Neural cell (in vitro differentiated cells): ENCODE measurements around the gene CXCR5. TPM values are rescaled to one million over a fixed set of nuclear protein-coding genes. Genes with fewer than 3 reads are reported as not detected.

Experiments
- H2AFZ ChIP-seq: fragments of 200-600, 300-800 bp; sonication (generic), shearing (Covaris generic); 2 replicates; pipeline ENCODE4 v1.6.0; 2014; ENCODE audit warnings: low read depth, mild to moderate bottlenecking, antibody characterized with exemption, low read length, moderate library complexity
- H3F3A ChIP-seq: fragments of 200-600 bp; shearing (Covaris generic); 2 replicates; pipeline ENCODE4 v1.6.1; 2016; ENCODE audit warnings: mild to moderate bottlenecking, moderate library complexity, mixed read lengths, antibody characterized with exemption, low read length; ENCODE audit not compliant: insufficient read depth, poor library complexity, severe bottlenecking
- H3K27ac ChIP-seq: fragments of 200-600, 300-800 bp; sonication (generic), shearing (Covaris generic); 2 replicates; pipeline ENCODE4 v1.5.1; 2014; ENCODE audit warnings: mild to moderate bottlenecking, low read length, moderate library complexity
- H3K27me3 ChIP-seq: fragments of 300-800, 200-600 bp; sonication (generic), shearing (Covaris generic); 2 replicates; pipeline ENCODE4 v1.6.0; 2014; ENCODE audit warnings: mild to moderate bottlenecking, low read depth, low read length, moderate library complexity; ENCODE audit not compliant: insufficient read depth
- H3K36me3 ChIP-seq: fragments of 300-800, 200-600 bp; sonication (generic), shearing (Covaris generic); 2 replicates; pipeline ENCODE4 v1.5.1; 2014; ENCODE audit warnings: mild to moderate bottlenecking, antibody characterized with exemption, low read length, moderate library complexity; ENCODE audit not compliant: insufficient read depth
- H3K4me2 ChIP-seq: fragments of 300-800, 200-600 bp; sonication (generic), shearing (Covaris generic); 2 replicates; pipeline ENCODE4 v1.6.0; 2014; ENCODE audit warnings: mild to moderate bottlenecking, low read length
- H3K4me3 ChIP-seq: fragments of 300-800, 200-600 bp; sonication (generic), shearing (Covaris generic); 2 replicates; pipeline ENCODE4 v1.5.1; 2014; ENCODE audit warnings: mild to moderate bottlenecking, low read length, moderate library complexity
- H3K79me2 ChIP-seq: fragments of 200-600 bp; shearing (Covaris generic); replicated peaks from 2 replicates; pipeline ENCODE4 v1.6.0; 2014; ENCODE audit warnings: mild to moderate bottlenecking, low read length, moderate library complexity; ENCODE audit not compliant: insufficient read depth
- H3K9ac ChIP-seq: fragments of 300-800, 200-600 bp; sonication (generic), shearing (Covaris generic); 2 replicates; pipeline ENCODE4 v1.6.1; 2016; ENCODE audit warnings: mild to moderate bottlenecking, low read length, mixed read lengths
- H3K9me2 ChIP-seq: fragments of 200-600 bp; shearing (Covaris generic); 2 replicates; pipeline ENCODE4 v1.6.1; 2016; ENCODE audit warnings: mild to moderate bottlenecking, low read length, mixed read lengths; ENCODE audit not compliant: insufficient read depth
- H3K9me3 ChIP-seq: fragments of 200-600, 300-800 bp; sonication (generic), shearing (Covaris generic); 2 replicates; pipeline ENCODE4 v1.6.1; 2016; ENCODE audit warnings: mild to moderate bottlenecking, mixed run types, low read length, moderate library complexity, mixed read lengths
- H4K20me1 ChIP-seq: fragments of 200-600 bp; shearing (Covaris generic); 2 replicates; pipeline ENCODE4 v1.6.1; 2016; ENCODE audit warnings: mild to moderate bottlenecking, mixed run types; ENCODE audit not compliant: insufficient read depth
- EP300 ChIP-seq: fragments of 450-650 bp; conservative IDR thresholded peaks from 2 replicates; pipeline ENCODE4 v1.6.1; 2014; ENCODE audit warnings: antibody characterized with exemption, mild to moderate bottlenecking, moderate library complexity; ENCODE audit not compliant: poor library complexity, severe bottlenecking
- EZH2 ChIP-seq: fragments of 200-600, 300-800 bp; shearing (Covaris generic), sonication (generic); IDR thresholded peaks from 2 replicates; pipeline ENCODE4 v1.6.1; 2014; ENCODE audit warnings: antibody characterized with exemption, low read length, borderline replicate concordance, mild to moderate bottlenecking; ENCODE audit not compliant: insufficient read depth, poor library complexity, severe bottlenecking
- MXI1 ChIP-seq: fragments of 450-650 bp; conservative IDR thresholded peaks from 2 replicates; pipeline ENCODE4 v1.6.1; 2014; ENCODE audit warnings: antibody characterized with exemption, mild to moderate bottlenecking; ENCODE audit not compliant: poor library complexity, severe bottlenecking
- POLR2AphosphoS5 ChIP-seq: IDR thresholded peaks from 2 replicates; pipeline ENCODE4 v1.6.1; 2012
- RAD21 ChIP-seq: fragments of 450-650 bp; conservative IDR thresholded peaks from 2 replicates; pipeline ENCODE4 v1.6.1; 2014; ENCODE audit warnings: antibody characterized with exemption, mild to moderate bottlenecking, moderate library complexity
- SMC3 ChIP-seq: fragments of 450-650 bp; conservative IDR thresholded peaks from 2 replicates; pipeline ENCODE4 v1.6.1; 2014; ENCODE audit warnings: antibody characterized with exemption, mild to moderate bottlenecking, moderate library complexity; ENCODE audit not compliant: poor library complexity
- TAF1 ChIP-seq: IDR thresholded peaks from 2 replicates; pipeline ENCODE4 v1.6.1; 2012; ENCODE audit warnings: low read depth
- polyA minus RNA-seq: library from RNA; depleted of rRNA, polyadenylated mRNA; stranded (reverse); fragments of >200 nt; gene quantifications from 2 replicates; pipeline ENCODE4 v1.2.3, GENCODE V29; 2014
- polyA plus RNA-seq: library from polyadenylated mRNA; depleted of rRNA; stranded (reverse); fragments of >200 nt; gene quantifications from 2 replicates; pipeline ENCODE4 v1.2.3, GENCODE V29; 2014
- TF ChIP-seq, protein P1 (sequence below): IDR thresholded peaks from 2 replicates; pipeline ENCODE4 v1.6.1; 2012; ENCODE audit warnings: borderline replicate concordance
- TF ChIP-seq, protein P2 (sequence below): fragments of 450-650 bp; IDR thresholded peaks from 2 replicates; pipeline ENCODE4 v1.5.1; 2014; ENCODE audit warnings: antibody characterized with exemption, mild to moderate bottlenecking, moderate library complexity; ENCODE audit not compliant: poor library complexity, severe bottlenecking

Gene CXCR5
- polyA plus RNA-seq = not detected in 2 replicates
- not detected in 2 replicates for polyA minus RNA-seq

DNA sequence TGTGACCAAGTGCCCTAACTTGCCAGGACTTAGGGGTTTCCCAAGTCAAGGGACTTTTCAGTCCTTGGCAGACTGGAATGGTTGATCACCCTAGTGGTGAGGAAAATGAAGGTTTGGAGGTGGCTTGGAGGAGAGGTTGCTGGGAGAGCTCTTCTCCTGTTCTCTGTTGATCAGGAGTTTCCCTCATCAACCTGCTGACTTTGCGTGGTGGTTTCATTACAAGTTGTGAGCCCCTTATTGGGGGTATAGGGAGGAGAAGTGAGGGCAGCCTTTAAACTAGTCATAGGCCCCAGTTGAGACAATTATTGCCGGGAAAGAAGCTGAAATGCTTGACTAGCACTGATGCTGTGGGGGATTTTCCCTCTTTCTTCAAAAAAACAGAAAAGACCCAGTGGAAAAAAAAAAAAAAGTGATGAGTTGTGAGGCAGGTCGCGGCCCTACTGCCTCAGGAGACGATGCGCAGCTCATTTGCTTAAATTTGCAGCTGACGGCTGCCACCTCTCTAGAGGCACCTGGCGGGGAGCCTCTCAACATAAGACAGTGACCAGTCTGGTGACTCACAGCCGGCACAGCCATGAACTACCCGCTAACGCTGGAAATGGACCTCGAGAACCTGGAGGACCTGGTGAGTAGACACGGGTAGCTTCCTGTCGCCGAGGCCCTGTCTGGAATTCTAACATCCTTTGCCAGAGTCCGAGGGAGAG, at the start of gene CXCR5:
Gene CXCR5, plus strand, starts transcription at position 525 of the 704 bp plus-strand sequence. Its CDS starts 50 bp downstream, at position 575.
- Histone ChIP-seq H3K27me3 (no peaks in the 10 kb centered on the region), H3F3A (no peaks in the 10 kb centered on the region), H3K4me3 (no peak within 1 kb of the TSS), H3K9me3 (no peaks in the 10 kb centered on the region), H3K9me2 (no peaks in the 10 kb centered on the region), H3K27ac (no peak within 1 kb of the TSS), H3K4me2 (no peak within 1 kb of the TSS), H3K79me2 (no peaks in the 10 kb centered on the region), H3K9ac (no peak within 1 kb of the TSS), H4K20me1 (no peaks in the 10 kb centered on the region), H2AFZ (no peak within 1 kb of the TSS), H3K36me3 (no peaks in the 10 kb centered on the region)
- no peak for TF ChIP-seq SMC3
- TF ChIP-seq, protein P1, sequence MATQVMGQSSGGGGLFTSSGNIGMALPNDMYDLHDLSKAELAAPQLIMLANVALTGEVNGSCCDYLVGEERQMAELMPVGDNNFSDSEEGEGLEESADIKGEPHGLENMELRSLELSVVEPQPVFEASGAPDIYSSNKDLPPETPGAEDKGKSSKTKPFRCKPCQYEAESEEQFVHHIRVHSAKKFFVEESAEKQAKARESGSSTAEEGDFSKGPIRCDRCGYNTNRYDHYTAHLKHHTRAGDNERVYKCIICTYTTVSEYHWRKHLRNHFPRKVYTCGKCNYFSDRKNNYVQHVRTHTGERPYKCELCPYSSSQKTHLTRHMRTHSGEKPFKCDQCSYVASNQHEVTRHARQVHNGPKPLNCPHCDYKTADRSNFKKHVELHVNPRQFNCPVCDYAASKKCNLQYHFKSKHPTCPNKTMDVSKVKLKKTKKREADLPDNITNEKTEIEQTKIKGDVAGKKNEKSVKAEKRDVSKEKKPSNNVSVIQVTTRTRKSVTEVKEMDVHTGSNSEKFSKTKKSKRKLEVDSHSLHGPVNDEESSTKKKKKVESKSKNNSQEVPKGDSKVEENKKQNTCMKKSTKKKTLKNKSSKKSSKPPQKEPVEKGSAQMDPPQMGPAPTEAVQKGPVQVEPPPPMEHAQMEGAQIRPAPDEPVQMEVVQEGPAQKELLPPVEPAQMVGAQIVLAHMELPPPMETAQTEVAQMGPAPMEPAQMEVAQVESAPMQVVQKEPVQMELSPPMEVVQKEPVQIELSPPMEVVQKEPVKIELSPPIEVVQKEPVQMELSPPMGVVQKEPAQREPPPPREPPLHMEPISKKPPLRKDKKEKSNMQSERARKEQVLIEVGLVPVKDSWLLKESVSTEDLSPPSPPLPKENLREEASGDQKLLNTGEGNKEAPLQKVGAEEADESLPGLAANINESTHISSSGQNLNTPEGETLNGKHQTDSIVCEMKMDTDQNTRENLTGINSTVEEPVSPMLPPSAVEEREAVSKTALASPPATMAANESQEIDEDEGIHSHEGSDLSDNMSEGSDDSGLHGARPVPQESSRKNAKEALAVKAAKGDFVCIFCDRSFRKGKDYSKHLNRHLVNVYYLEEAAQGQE = no peak
- TF ChIP-seq, protein P2, sequence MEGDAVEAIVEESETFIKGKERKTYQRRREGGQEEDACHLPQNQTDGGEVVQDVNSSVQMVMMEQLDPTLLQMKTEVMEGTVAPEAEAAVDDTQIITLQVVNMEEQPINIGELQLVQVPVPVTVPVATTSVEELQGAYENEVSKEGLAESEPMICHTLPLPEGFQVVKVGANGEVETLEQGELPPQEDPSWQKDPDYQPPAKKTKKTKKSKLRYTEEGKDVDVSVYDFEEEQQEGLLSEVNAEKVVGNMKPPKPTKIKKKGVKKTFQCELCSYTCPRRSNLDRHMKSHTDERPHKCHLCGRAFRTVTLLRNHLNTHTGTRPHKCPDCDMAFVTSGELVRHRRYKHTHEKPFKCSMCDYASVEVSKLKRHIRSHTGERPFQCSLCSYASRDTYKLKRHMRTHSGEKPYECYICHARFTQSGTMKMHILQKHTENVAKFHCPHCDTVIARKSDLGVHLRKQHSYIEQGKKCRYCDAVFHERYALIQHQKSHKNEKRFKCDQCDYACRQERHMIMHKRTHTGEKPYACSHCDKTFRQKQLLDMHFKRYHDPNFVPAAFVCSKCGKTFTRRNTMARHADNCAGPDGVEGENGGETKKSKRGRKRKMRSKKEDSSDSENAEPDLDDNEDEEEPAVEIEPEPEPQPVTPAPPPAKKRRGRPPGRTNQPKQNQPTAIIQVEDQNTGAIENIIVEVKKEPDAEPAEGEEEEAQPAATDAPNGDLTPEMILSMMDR = no peak
- no peak for TF ChIP-seq POLR2AphosphoS5
- TF ChIP-seq TAF1 = no peak
- no peak for TF ChIP-seq RAD21
- no peak for TF ChIP-seq MXI1
- no peak for TF ChIP-seq EP300
- TF ChIP-seq EZH2 = no peak

- Histone ChIP-seq H3K27ac (no peak overlapping the region), H3K27me3 (no peaks in the 10 kb centered on the region), H3K9ac (no peak overlapping the region), H3K36me3 (no peaks in the 10 kb centered on the region), H4K20me1 (no peaks in the 10 kb centered on the region), H3K9me3 (no peaks in the 10 kb centered on the region), H3K4me3 (no peak overlapping the region), H3K9me2 (no peaks in the 10 kb centered on the region), H2AFZ (no peak overlapping the region), H3K4me2 (no peak overlapping the region), H3F3A (no peaks in the 10 kb centered on the region), H3K79me2 (no peaks in the 10 kb centered on the region)
- TF ChIP-seq EP300 (no peak), RAD21 (no peak), SMC3 (no peak), MXI1 (no peak), POLR2AphosphoS5 (no peak), TAF1 (no peak), EZH2 (no peak)
- TF ChIP-seq, protein P2 = no peak
- TF ChIP-seq, protein P1 = no peak
Observed at GRCh38 chr11:118834427-118835028, 49.2 kb upstream of the CXCR5 start.
